Activated gamma-delta T cell treated with anti-CD3 and anti-CD28 coated beads, Interleukin-2, amount 50 U/mL, for 16 hours (primary cell): ENCODE data around the gene STAB1.

ENCODE experiments used
- DNase-seq: peaks from one replicate; pipeline ENCODE4 v3.0.0-alpha.2; 2020; ENCODE audit warnings: low read depth

Gene STAB1

GRCh38 chr3:52504977-52505376, 9.8 kb downstream of the STAB1 start:
- DNase-seq = no peak

- no peak for DNase-seq
These were observed 11.3 kb downstream of the STAB1 start for GRCh38 chr3:52506266-52506966.

- DNase-seq = no peak
These were observed 12.2 kb downstream of the STAB1 start for GRCh38 chr3:52507359-52507758.

- DNase-seq = no peak
These were observed 14.7 kb downstream of the STAB1 start for GRCh38 chr3:52509753-52510328.

- DNase-seq = no peak
These were observed 16.4 kb downstream of the STAB1 start for GRCh38 chr3:52511509-52511908.

- no peak for DNase-seq
These were observed 17.0 kb downstream of the STAB1 start for GRCh38 chr3:52512105-52512504.

- no peak for DNase-seq
These were observed 17.6 kb downstream of the STAB1 start for GRCh38 chr3:52512727-52513126.

- DNase-seq = no peak
These were observed 18.1 kb downstream of the STAB1 start for GRCh38 chr3:52513281-52513680.

GRCh38 chr3:52514576-52514975, 19.4 kb downstream of the STAB1 start:
- no peak for DNase-seq

GRCh38 chr3:52515192-52515591, 20.1 kb downstream of the STAB1 start:
- no peak for DNase-seq

GRCh38 chr3:52516509-52517195, 21.5 kb downstream of the STAB1 start:
- DNase-seq = no peak

GRCh38 chr3:52517796-52518722, 22.9 kb downstream of the STAB1 start:
- no peak for DNase-seq

GRCh38 chr3:52518723-52519444, 23.7 kb downstream of the STAB1 start:
- DNase-seq = no peak

GRCh38 chr3:52519445-52520140, 24.5 kb downstream of the STAB1 start:
- no peak for DNase-seq

- no peak for DNase-seq
These were observed 25.1 kb downstream of the STAB1 start for GRCh38 chr3:52520141-52520667.

GRCh38 chr3:52520716-52521487, 25.8 kb downstream of the STAB1 start:
- no peak for DNase-seq

- no peak for DNase-seq
These were observed 26.3 kb downstream of the STAB1 start for GRCh38 chr3:52521488-52521824.

GRCh38 chr3:52521881-52522650, 26.9 kb downstream of the STAB1 start:
- no peak for DNase-seq

GRCh38 chr3:52522651-52523251, 27.6 kb downstream of the STAB1 start:
- no peak for DNase-seq
